Stimulated activated CD4-positive, alpha-beta T cell treated with anti-CD3 and anti-CD28 coated beads, TNF-alpha, amount 100 ng/mL, for 4 hours (primary cell): ENCODE data around the gene A4GALT.

Experiments used
- DNase-seq, 3 experiments: peaks; one replicate each; pipeline ENCODE4 v3.0.0-alpha.2; 2020; ENCODE audit warnings: low read depth in 3 of 3

The A4GALT gene

DNA sequence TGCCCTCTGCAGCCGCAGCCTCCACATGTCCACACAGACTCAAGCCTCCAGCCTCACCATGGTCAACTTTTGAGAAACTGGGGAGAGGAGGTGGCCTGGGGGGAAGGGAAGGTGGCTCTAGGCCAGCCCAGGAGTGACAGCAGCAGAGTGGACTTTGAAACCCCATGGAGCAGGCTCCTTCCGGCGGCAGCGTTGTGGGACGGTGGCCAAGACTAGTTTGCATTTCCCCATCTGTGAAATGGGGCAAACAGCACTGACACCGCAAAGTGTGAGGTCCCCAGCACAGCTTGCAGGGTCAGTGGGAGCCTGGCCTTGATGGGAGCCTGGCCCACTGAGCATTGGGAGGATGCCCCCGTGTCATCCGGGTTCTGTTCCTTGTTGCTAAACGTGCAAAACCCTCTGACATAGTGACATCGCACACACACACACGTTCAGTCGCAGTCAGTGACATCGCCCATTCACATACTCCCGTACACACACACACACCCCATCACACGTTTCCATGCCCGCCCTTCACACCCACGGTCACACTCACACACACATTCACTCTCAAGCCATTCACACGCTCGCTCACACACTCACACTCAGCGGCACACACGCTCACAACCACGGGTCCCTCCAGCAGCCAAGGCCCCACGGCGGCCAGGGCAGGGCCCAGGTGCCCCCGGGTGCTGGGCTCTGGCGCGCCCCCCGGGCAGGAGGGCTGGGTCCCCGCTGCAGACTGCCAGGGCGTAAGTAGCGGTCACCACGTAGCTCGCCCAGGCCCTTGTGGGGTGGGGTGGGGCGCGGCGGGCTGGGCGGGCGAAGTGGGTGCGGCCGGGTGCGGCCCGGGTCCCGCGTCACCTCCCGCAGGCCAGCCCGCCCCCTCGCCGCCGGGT, 72.1 kb downstream of the A4GALT start:
- DNase-seq, result peak in 1 of 3 experiments; percentile 8

DNA sequence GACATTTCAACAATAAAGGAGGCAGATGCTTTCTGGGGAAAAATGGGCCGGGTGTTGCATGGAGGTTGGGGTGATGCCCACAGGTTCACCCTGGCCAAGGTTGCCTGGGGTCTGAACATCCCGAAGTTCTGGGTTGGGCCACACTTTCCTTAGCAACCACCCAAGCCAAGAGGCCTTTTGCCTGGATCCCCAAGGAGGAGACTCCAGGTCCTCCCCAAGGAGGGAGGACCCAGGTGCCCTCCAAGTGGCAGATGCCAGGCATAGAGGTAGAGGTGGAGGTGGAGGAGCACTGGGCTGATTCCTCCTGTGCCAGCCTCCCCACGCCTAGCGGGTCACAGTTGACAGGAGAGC, 72.7 kb downstream of the A4GALT start:
- DNase-seq, result no peak

DNA sequence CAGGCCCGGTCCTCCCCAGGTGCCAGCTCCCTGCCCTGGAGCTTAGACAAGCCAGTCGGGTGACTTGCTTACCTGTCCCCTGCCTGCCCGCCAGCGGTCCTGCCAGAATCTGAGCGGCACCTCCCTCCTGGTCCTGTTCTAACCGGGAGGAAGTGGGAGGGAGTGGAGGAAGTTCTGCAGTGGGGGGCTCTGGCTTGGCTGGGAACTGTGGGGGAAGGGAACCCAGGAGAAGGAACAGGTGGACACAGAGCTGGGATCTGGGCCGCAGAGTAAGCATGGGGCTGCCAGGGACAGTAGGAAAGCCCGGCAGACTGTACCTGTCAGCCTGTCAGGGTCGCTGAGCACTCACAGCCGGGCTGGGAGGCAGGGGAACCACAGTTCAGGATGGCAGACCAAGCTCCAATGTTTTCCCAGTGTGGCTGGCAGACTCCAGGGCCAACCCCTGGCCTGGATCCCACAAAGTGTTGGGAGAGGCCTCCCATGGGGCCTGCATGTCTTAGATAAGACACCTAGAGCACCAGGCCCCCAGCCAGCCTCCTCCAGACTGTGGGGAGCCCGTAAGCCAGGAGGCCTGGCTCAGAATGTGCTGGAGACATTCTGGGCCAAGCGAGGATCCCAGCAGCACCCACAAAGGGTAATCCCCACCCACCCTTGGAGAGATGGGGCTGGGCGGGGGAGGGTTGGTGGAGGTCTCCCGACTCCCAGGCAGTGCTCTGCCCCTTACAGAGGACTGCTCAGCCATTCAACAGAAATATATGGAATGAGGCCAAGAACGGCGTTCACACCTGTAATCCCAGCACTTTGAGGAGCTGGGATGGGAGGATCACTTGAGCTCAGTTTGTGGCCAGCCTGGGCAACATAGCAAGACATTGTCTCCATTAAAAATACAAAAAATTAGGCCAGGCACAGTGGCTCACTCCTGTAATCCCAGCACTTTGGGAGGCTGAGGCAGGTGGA, 73.8 kb downstream of the A4GALT start:
- no peak for DNase-seq

DNA sequence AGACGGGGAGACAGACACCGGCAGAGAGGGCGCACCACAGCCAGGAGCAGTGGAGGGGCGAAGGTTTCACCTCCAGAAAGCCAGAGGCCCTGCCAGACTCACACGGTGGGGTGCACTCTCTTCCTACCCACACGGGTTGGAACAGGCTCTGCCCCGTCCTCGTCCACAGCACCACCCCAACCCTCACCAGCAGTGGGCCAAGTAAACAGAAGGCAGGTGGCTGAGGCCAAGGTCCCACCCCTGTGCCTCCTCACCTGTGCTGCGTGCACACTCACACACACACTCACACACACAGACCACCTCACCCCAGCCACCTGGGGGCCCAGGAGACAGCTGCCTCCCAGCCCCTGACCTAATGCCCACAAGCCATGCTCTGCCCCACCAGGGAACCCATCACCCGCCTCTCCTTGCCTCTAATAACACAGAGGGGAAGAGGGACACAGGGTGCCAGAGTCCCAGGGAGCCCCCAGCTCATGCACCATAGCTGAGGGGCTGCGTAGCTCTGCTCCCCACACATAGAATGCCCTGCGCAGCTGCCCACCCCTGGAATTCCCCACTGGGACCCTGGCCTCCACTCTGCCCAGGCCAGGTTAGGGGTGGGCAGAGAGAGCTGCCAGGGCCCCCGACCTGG, 74.6 kb downstream of the A4GALT start:
- DNase-seq, result no peak

DNA sequence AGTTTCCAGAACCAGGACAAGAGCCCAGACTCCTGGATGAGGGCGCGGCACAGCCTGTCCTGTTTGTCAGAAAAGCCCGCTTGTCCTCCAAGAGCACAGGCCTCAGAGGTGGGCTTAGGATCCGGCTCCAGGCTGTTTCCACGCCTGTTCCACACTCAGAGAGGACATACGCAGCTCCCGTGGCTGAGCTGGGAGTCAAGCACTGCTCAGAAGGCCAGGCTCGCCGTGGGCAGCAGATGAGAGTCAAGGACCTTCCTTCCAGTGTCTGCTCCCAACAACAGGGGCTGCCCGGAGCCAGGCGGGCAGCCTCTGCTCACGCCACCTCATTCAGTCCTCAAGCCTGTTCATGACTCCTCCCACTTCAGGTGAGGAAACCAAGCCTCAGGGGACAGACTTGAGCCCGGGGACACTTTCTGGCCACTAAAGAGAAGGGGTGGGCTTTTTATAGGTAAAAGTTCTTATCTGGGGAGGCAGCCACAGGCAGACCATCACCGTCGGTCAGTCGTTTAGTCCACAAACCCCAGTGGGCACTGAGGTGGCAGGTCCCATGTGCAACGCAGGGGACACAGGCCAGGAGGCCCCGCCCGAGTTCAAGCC, 75.2 kb downstream of the A4GALT start:
- DNase-seq, result no peak

DNA sequence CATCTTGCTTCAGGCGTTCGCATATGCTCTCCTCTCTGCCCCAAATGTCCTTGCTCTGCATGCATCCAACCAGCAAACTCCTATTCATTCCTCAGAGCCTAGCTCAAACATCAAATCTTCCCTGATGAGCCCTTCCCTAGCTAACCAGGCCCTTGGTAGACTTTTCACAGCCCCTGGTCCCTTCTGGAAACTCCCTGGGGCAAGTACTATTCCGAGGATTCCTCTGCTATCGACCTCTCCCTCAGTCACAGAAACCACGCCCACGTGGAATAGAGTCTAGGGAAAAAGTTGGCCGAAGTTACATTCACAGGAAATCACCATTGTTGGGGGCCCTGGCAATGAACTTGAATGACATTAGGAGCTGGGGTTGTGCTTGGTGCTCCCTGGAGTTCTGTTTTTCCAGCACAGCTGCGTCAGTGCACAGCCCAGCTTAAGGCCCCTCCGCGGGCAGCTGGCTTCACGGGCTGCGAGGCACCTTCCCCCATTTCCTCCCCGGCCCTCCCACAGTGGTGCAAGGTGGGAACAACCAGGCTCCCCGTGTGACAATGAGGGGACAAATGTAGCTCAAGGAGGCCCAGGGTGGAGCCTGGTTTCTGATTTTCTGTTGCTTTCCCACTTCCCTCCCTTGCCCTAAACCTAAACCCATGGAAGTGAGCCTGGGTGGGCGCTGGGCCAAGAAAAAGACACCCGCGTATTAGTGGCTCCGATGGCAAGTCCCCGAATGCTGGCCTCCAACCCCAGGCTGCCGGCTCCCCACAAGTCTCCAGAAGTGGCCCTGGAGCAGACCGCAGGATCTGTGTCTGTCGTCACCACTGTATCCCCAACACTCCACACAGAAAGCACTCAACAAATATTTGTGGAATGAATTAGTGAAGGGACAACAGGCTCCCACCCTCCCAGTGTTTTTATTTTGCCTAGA, 76.0 kb downstream of the A4GALT start:
- no peak for DNase-seq

DNA sequence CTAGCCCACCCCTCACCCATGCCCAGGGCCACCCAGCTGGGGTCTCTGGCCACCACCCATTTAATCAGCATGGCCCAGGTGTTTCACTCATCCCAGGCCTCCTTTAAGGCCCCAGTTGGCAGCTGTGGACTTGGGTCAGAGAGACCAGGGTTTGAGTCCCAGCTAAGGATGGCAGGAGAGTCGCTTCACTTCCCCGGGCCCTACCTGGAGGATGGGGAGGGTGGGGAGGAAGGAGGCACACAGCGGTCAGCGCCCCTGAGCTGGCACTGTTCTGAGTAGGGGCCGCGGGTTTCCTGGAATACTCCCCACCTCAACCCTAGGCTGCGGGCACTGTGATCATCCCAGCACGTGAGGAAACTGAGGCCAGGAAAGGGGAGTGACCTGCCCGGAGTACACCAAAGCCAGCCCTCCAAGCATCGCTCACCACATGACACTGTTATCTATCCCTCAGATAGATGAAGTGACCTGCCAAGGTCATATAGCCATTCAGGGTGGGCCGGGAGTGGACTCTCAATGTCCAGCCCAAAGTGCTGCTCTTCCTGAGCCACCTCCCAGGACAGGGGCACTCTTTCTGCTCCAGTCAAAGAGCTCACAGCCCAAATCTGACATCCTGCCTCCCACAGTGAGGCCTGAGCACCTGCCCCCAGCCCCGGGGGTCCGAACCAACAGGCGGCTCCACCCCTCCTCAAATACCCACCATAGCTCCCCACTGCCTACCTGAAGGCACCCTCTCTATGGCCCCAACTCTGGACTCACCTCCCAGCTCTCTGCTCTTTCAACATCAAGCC, 76.8 kb downstream of the A4GALT start:
- DNase-seq, result no peak

DNA sequence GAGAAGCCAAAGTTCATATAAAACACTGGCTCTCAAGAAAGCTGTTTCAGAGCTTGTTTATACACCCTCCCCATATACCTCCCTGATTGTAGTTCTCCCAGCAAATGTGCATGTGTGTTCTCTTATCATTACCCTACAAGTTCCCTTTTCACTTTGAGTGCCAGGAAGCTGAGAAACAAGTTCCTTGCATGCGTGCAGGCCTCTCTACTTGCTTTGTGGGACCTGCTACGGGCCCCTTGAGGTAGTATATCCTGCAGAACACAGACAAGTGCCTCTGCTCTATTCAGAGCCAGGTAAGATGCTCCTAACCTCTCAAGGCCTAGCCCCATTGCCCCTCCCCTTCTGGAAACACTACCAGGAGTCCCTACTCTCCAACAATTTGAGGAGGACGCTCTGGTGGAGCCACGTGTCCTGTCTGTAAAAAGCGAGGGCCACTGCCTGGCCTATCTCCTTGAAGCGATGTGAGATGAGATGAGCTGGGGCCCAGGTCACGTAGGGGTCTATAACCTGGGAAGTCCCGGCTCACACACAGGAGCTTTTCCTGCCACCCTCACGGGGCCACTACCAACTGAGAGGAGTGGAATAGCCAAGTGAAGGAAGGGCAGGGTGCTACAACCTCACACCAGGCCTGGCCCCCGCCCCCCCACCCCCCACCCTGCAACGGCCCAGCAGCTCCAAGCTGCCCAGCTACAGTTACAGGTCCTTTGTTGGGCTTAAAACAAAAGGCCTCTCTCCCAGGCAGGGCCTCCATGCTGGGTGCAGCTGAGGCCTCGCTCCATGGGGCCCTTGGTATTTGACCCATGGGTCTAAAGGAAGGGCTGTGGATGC, 77.7 kb downstream of the A4GALT start:
- DNase-seq, result no peak
